ENCODE results near the gene COQ8A. TPM values are rescaled to one million over a fixed set of nuclear protein-coding genes. Genes with fewer than 3 reads are reported as not detected.

The COQ8A gene
- total RNA-seq, 6 experiments from 2014 or later, result 51.6 to 78.1 (median 69.6) TPM

DNA sequence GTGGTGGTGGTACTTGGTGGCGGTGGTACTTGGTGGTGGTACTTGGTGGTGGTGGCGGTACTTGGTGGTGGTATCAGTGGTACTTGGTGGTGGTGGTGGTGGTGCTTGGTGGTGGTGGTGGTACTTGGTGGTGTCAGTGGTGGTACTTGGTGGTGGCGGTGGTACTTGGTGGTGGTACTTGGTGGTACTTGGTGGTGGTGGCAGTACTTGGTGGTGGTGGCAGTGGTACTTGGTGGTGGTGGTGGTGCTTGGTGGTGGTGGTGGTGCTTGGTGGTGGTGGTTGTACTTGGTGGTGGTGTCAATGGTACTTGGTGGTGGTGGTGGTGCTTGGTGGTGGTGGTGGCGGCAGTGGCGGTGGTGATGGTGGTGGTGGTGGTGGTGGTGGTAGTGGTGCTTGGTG, 20.2 kb downstream of the COQ8A start:
- TF ChIP-seq, protein P1, sequence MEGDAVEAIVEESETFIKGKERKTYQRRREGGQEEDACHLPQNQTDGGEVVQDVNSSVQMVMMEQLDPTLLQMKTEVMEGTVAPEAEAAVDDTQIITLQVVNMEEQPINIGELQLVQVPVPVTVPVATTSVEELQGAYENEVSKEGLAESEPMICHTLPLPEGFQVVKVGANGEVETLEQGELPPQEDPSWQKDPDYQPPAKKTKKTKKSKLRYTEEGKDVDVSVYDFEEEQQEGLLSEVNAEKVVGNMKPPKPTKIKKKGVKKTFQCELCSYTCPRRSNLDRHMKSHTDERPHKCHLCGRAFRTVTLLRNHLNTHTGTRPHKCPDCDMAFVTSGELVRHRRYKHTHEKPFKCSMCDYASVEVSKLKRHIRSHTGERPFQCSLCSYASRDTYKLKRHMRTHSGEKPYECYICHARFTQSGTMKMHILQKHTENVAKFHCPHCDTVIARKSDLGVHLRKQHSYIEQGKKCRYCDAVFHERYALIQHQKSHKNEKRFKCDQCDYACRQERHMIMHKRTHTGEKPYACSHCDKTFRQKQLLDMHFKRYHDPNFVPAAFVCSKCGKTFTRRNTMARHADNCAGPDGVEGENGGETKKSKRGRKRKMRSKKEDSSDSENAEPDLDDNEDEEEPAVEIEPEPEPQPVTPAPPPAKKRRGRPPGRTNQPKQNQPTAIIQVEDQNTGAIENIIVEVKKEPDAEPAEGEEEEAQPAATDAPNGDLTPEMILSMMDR (IDR thresholded peaks at IDR 0.05), result no peak
- no peak for TF ChIP-seq POLR2A (IDR thresholded peaks at IDR 0.05)
- H3K27me3 ChIP-seq, result no peaks in the 10 kb centered on the region
- H3K4me3 ChIP-seq, result no peak overlapping the region
- 74% methylated on average over 5 of the region's 5 CpGs for WGBS (ENCODE audit: insufficient coverage, low coverage, low lambda C conversion rate, missing lambda C conversion rate)
- no peaks in the 10 kb centered on the region for H3K36me3 ChIP-seq
- H3K9me3 ChIP-seq, result no peaks in the 10 kb centered on the region
- intact Hi-C loops (cut with DNase I), result no loop called here
- H3K4me1 ChIP-seq, result peaks cover 0 to 28% (median 4%) of the 10 kb centered on the region in 4 donors
- no peak for DNase-seq
- ATAC-seq, result no peak
- no peak overlapping the region for H3K27ac ChIP-seq

DNA sequence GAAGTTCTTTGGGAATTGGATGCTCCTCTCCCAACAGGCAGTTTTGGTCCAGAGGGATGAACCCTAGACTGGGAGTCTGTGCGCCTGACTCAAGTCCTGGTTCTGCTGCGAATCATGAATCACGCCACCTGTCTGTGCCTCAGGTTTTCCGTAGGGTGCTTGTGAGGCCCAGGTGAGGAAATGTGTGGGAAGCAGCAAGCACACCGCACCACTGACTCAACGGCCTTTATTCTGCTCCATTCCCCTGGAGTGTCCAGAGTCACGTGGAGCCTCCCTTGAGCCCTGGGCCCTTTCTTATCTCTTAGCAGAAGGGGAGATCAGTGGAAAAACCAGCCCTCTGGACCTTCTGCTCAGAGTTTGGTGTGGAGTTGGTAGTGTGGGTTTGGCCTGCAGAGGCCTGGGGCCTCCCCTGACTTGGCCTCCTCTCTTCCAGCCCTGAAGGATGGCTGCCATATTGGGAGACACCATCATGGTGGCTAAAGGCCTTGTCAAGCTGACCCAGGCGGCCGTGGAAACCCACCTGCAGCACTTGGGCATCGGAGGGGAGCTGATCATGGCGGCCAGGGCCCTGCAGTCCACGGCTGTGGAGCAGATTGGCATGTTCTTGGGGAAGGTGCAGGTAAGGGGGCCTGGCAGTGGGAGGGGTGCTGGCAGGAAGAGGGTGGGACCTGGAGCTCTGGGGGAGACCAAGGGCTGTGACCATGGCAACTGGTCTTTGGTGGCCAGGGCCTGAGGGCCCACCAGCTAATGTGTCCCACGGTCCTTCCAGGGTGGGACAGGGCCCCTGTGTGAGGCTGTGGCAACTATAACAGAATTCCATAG, 21.1 kb downstream of the COQ8A start:
- H3K27ac ChIP-seq, result no peak overlapping the region
- H3K4me3 ChIP-seq, result no peak overlapping the region
- no peak for DNase-seq
- peaks cover 0 to 36% (median 4%) of the 10 kb centered on the region in 4 donors for H3K4me1 ChIP-seq
- H3K36me3 ChIP-seq, result peaks cover 0 to 6% (median 1%) of the 10 kb centered on the region in 4 donors
- TF ChIP-seq, protein P1 (IDR thresholded peaks at IDR 0.05), result no peak
- no peak for TF ChIP-seq POLR2A (IDR thresholded peaks at IDR 0.05)
- intact Hi-C loops (cut with DNase I), result no loop called here
- ATAC-seq, result no peak
- H3K27me3 ChIP-seq, result no peaks in the 10 kb centered on the region
- no peaks in the 10 kb centered on the region for H3K9me3 ChIP-seq
- 100% methylated on average over 4 of the region's 13 CpGs for WGBS (ENCODE audit: insufficient coverage, low coverage, low lambda C conversion rate, missing lambda C conversion rate)

DNA sequence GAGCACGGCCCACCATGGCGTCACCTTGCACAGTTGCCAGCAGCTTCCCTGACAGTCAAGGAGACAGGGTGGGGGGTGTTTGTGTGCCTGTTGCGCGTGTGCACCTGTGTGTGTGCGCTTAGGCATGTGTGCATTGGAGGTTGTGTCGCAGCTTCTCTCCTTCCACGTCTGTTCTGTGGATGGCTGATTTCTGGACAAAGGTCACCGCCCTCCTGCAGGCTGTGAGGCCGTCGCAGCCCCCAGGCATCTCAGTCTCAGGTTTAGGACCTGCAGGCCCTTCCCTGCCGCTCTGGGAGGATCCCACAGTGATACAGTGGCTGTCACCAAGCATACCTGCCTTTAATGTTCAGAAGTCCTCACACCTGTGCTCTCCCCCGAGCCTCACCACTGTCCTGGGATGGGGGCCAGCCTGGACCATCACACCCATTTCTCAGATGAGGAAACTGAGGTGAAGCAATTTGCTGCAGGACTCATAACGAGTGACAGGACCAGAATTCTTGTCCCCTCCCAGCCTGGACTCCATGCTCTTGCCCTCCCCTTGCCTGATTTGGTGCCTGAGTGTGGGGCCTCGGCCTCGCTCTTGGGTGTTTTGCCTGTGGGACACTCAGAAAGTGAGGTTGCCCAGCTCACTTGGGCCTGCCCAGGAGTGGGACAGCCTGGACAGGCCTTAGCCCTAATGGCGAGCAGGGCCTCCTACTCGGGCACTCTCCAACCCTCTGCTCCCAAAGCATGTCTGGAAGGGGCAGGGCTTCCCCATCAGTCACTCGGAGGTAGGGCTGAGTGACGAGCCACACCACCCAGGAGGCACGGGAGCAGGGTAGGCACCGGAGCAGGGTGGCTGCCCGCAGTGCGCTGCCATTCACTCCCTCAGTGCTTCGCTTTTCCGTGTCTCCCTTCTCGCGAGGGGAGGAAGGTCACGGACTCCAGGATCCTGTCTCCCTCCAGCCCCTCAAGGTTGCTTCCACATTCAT, 22.6 kb downstream of the COQ8A start:
- DNase-seq (no peak), ATAC-seq (no peak)
- H3K36me3 ChIP-seq, result peaks cover 0 to 8% (median 1%) of the 10 kb centered on the region in 4 donors
- H3K4me1 ChIP-seq, result peaks cover 0 to 36% (median 5%) of the 10 kb centered on the region in 4 donors
- no peak overlapping the region for H3K4me3 ChIP-seq
- no peaks in the 10 kb centered on the region for H3K9me3 ChIP-seq
- WGBS (ENCODE audit: insufficient coverage, low coverage, low lambda C conversion rate, missing lambda C conversion rate), result 100% methylated on average over 1 of the region's 28 CpGs
- no peaks in the 10 kb centered on the region for H3K27me3 ChIP-seq
- TF ChIP-seq, protein P1 (IDR thresholded peaks at IDR 0.05), result no peak
- no peak for TF ChIP-seq POLR2A (IDR thresholded peaks at IDR 0.05)
- intact Hi-C loops (cut with DNase I), result no loop called here
- H3K27ac ChIP-seq, result no peak overlapping the region

DNA sequence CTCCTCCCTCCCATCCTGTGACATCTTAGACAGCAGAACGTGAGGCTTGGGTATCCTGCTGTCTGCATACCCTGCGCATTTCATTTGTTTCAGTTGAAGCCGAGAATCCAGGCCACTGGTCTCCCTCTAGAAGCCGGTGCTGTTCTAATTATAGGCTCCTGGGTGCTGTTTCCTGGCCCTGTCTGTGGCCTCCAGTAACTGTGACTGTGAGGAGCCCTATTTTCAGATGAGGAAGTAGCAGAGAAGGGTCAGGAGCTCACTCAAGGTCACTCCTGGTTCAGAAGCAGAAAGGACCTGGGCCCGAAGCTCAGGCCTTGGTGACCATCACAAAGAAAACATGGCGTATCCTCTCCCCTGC, 24.0 kb downstream of the COQ8A start:
- TF ChIP-seq, protein P1 (IDR thresholded peaks at IDR 0.05), result no peak
- no peak for TF ChIP-seq POLR2A (IDR thresholded peaks at IDR 0.05)
- DNase-seq (no peak), ATAC-seq (peak in 2 of 4 donors; percentile 7 to 34)
- H3K27ac ChIP-seq, result peak overlapping the region in 1 of 3 donors; percentile 63
- peaks cover 0 to 38% (median 7%) of the 10 kb centered on the region in 4 donors for H3K4me1 ChIP-seq
- H3K36me3 ChIP-seq, result peaks cover 0 to 9% (median 1%) of the 10 kb centered on the region in 4 donors
- no peaks in the 10 kb centered on the region for H3K9me3 ChIP-seq
- no peaks in the 10 kb centered on the region for H3K27me3 ChIP-seq
- intact Hi-C loops (cut with DNase I), result no loop called here
- H3K4me3 ChIP-seq, result no peak overlapping the region
- WGBS (ENCODE audit: insufficient coverage, low coverage, low lambda C conversion rate, missing lambda C conversion rate), result 64% methylated on average over 4 of the region's 6 CpGs
